NCI-H187 (cell line): ENCODE measurements around the gene EXOC7.
"Not testable (repeated sequence)": the region's sequence is repeated elsewhere in the genome, so short reads cannot be mapped to it uniquely, and the experiment has no call there.

Experiments used
- DNase-seq, 2 experiments: peaks; one replicate each; lab custom pipeline; 2025; lab: John Stamatoyannopoulos, UW

The EXOC7 gene

DNA sequence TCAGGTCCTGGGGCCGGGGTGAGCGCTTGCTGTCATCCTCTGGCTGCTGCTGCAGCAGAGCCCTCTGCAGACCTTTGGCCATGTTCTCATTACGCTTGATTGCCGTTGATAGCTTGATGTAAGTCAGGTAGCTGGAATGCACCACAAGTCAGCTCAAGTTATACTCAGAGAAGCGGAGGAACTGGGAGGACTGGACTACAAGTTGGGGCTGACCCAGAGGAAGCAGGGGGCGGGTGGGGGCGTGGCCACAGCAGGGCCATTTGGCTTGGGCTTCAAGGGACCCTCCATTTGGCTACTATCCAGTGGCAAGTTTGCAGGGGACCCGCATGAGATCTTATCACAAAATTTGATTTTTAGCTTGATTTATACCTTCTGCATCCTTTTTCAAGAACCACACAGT lies 57.5 kb downstream of the EXOC7 start:
- no peak for DNase-seq

DNA sequence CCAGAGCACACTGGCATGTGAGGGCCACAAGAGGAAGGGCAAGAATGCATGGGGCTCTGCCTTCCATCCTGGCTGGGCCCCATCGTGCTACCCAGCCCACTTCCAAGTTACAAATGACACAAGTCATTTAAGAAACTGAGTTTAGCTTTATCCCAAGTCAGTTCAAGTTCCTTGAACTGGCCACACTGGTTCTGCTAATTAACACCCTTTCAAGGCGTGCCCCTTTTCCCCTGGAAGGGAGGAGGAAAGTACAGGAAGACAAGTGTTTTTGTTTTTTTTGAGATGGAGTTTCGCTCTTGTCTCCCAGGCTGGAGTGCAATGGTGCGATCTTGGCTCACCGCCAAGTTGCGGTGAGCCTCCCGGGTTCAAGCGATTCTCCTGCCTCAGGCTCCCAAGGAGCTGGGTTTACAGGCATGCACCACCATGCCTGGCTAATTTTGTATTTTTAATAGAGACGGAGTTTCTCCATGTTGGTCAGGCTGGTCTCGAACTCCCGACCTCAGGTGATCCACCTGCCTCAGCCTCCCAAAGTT lies 59.0 kb downstream of the EXOC7 start:
- DNase-seq, result not testable (repeated sequence)

- not testable (repeated sequence) for DNase-seq
These were observed 60.7 kb downstream of the EXOC7 start for GRCh38 chr17:76042868-76043267.

DNA sequence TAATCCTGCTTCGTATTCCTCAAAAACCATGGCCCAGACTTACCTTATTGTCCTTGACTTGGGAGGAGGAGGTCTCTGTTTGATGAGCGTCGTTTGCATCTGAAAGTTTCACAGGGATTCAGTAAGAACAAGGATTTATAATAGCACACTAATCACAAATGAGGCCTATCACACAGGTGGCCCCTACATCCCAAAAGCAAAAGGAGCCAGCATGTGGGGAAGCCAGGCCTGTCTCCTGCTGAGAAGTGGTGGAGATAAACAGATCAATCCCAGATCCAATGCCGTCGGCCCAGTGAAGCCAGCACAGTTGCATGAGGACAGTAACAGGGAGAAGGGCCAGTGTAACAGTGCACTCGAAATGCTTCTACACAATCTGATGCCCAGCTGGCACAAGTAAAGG lies 63.2 kb downstream of the EXOC7 start:
- DNase-seq, result no peak

DNA sequence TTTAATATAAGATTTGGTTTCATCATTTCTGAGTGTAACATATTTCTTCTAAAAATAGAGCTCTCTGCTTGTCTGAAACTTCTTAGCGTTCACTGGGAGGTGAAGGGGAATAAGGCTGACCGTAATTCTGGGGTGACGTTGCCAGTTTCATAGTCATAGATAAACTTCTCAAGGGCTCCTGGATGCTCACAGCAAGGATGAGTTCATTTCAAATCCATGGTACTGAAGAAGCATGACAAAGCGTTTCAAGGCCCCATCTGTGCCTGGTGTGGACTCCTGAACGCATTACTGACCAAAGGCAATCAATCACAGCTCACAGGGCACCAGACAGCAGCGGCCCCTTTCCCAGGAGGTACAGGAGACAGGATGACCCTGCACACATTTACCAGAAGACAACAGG lies 64.5 kb downstream of the EXOC7 start:
- no peak for DNase-seq

- DNase-seq, result no peak
These were observed 65.5 kb downstream of the EXOC7 start for GRCh38 chr17:76038050-76038449.

DNA sequence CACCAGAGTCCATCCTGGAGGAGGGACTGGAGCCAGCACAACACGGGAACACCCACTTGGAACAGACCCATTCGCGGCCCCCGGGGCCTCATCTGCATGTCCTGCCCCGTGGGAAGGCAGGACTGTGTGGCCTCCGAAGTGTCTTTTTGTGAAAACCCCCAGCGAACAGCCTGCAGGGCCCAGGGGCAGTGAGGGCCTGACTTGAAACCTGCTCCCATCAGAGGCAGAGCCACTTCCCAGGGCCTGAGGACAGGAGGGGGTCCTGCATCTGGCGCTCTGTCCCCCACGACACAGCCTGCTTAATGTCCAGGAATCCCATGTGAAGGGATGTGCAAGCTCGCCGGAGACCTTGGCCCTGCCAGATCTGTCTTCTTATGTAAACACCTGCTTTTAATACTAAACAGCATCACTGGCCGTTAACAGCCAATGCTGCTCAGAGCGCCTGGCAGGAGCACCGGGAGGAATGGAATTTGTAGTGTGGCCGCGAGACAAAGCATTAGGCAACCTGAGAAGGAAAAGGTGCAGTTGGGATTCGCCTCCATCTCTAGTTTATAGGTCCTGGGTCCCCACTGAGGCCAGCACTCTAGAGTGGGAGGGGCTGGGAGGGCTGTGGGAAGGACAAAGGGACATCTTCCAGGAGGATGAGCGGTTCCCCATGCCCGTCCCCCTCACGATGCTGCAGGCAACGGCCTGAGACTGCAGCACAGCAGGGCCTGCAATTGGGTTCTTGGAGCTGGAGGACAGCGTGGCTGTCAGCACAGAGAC lies 66.9 kb downstream of the EXOC7 start:
- no peak for DNase-seq

- no peak for DNase-seq
These were observed 68.9 kb downstream of the EXOC7 start for GRCh38 chr17:76034428-76035350.

- no peak for DNase-seq
These were observed 70.4 kb downstream of the EXOC7 start for GRCh38 chr17:76033139-76033538.

- DNase-seq, result no peak
These were observed 70.8 kb downstream of the EXOC7 start for GRCh38 chr17:76032780-76033108.

GRCh38 chr17:76032073-76032779 lies 71.4 kb downstream of the EXOC7 start:
- DNase-seq, result no peak
